Measurements from ENCODE around the gene VAPA. TPM values are rescaled to one million over a fixed set of nuclear protein-coding genes. Genes with fewer than 3 reads are reported as not detected.

VAPA gene
- total and polyA plus RNA-seq, 2 donors (not counting 3 experiments of a cell fraction or from before 2014, with no cell fraction given), result 105 to 163 TPM

GRCh38 chr18:9941103-9941502 is 27.3 kb downstream of the VAPA start:
- no peak for FAIRE-seq
- dilution Hi-C loops (cut with MboI; ENCODE audit: extremely low pct_ligation_motif_present, low sequenced_read_pairs), result no loop called here
- intact Hi-C loops (cut with micrococcal nuclease), result no loop called here

GRCh38 chr18:9941660-9942059 is 27.8 kb downstream of the VAPA start:
- ChIA-PET POLR2A (no interaction called here), CTCF (interaction anchor here (0.6 to 1.3 kb wide), 2 partner anchors 9 to 258 kb away, joined by 3 to 5 read pairs; no protein-coding TSS in a partner anchor)
- Histone ChIP-seq H3K27ac (ENCODE audit: insufficient read depth, low read depth, low read length) (no peak overlapping the region), H3K27me3 (ENCODE audit: control insufficient read depth in 2 of 2, insufficient read depth in 2 of 2, low read length in 2 of 2) (no peaks in the 10 kb centered on the region), H3K79me2 (ENCODE audit: control insufficient read depth, insufficient read depth, low read length) (peaks cover 58% of the 10 kb centered on the region), H3K36me3 (ENCODE audit: control insufficient read depth in 2 of 2, extremely low read depth in 1 of 2, insufficient read depth in 2 of 2, low read length in 2 of 2) (peaks cover 10 to 37% of the 10 kb centered on the region in 2 experiments), H3K4me2 (ENCODE audit: insufficient read depth, low read length) (no peak overlapping the region), H4K20me1 (replicated peaks; ENCODE audit: control insufficient read depth, extremely low read depth, insufficient read depth, low read length) (no peaks in the 10 kb centered on the region), H3K4me1 (ENCODE audit: control insufficient read depth, extremely low read depth, insufficient read depth, low read length) (no peaks in the 10 kb centered on the region), H3K4me3 (replicated peaks in 1 of 3; ENCODE audit: insufficient read depth in 1 of 3, low read depth in 1 of 3, low read length in 3 of 3) (no peak overlapping the region), H2AFZ (ENCODE audit: low read depth, low read length) (no peak overlapping the region), H3K9me1 (replicated peaks; ENCODE audit: control insufficient read depth, extremely low read depth, insufficient read depth, low read length) (no peaks in the 10 kb centered on the region), H3K9ac (replicated peaks; ENCODE audit: extremely low read depth, insufficient read depth, low read length) (no peak overlapping the region), H3K9me3 (replicated peaks; ENCODE audit: control insufficient read depth, insufficient read depth, low read length) (no peaks in the 10 kb centered on the region)
- BruUV-seq (replicated peaks), result no TSS peak
- FAIRE-seq, result no peak
- intact Hi-C loops (cut with micrococcal nuclease) (no loop called here), dilution Hi-C loops (cut with MboI; ENCODE audit: extremely low pct_ligation_motif_present, low sequenced_read_pairs) (no loop called here)
- no peak for TF ChIP-seq CTCF (IDR thresholded peaks at IDR 0.05; ENCODE audit: extremely low read depth in 1 of 2, insufficient read depth in 1 of 2, low read depth in 1 of 2, low read length in 2 of 2)
- no peak for TF ChIP-seq POLR2A (IDR thresholded peaks at IDR 0.05; ENCODE audit: low read depth, low read length)
- TF ChIP-seq MYC (IDR thresholded peaks at IDR 0.05; ENCODE audit: low read depth, low read length), result no peak
- no peak for TF ChIP-seq MAX (IDR thresholded peaks at IDR 0.05; ENCODE audit: insufficient read depth, insufficient read length)
- TF ChIP-seq EZH2 (IDR thresholded peaks at IDR 0.05; ENCODE audit: borderline replicate concordance, low read depth, low read length, severe bottlenecking), result no peak
- no peak for TF ChIP-seq JUN (IDR thresholded peaks at IDR 0.05; ENCODE audit: borderline replicate concordance, insufficient read depth, insufficient read length, low read depth)
- TF ChIP-seq GATA2 (IDR thresholded peaks at IDR 0.05; ENCODE audit: insufficient read depth, insufficient read length, low read depth, low read length), result no peak
- TF ChIP-seq POLR2AphosphoS5 (IDR thresholded peaks at IDR 0.05; ENCODE audit: insufficient read depth, low read depth, low read length), result no peak
- no peak for TF ChIP-seq FOS (IDR thresholded peaks at IDR 0.05; ENCODE audit: borderline replicate concordance, insufficient read depth, low read length)
- no peak for DNase-seq (ENCODE audit: low read depth, low spot score)

More at GRCh38 chr18:9941103-9941502, 27.3 kb downstream of the VAPA start:
- Histone ChIP-seq H3K9me1 (replicated peaks; ENCODE audit: control insufficient read depth, extremely low read depth, insufficient read depth, low read length) (no peaks in the 10 kb centered on the region), H3K27me3 (ENCODE audit: control insufficient read depth in 2 of 2, insufficient read depth in 2 of 2, low read length in 2 of 2) (no peaks in the 10 kb centered on the region), H3K4me3 (replicated peaks in 1 of 3; ENCODE audit: insufficient read depth in 1 of 3, low read depth in 1 of 3, low read length in 3 of 3) (no peak overlapping the region), H3K79me2 (ENCODE audit: control insufficient read depth, insufficient read depth, low read length) (peaks cover 63% of the 10 kb centered on the region), H3K9me3 (replicated peaks; ENCODE audit: control insufficient read depth, insufficient read depth, low read length) (no peaks in the 10 kb centered on the region), H3K4me1 (ENCODE audit: control insufficient read depth, extremely low read depth, insufficient read depth, low read length) (no peaks in the 10 kb centered on the region), H3K27ac (ENCODE audit: insufficient read depth, low read depth, low read length) (no peak overlapping the region), H3K4me2 (ENCODE audit: insufficient read depth, low read length) (no peak overlapping the region), H3K9ac (replicated peaks; ENCODE audit: extremely low read depth, insufficient read depth, low read length) (no peak overlapping the region), H2AFZ (ENCODE audit: low read depth, low read length) (no peak overlapping the region), H3K36me3 (ENCODE audit: control insufficient read depth in 2 of 2, extremely low read depth in 1 of 2, insufficient read depth in 2 of 2, low read length in 2 of 2) (peaks cover 14 to 42% of the 10 kb centered on the region in 2 experiments), H4K20me1 (replicated peaks; ENCODE audit: control insufficient read depth, extremely low read depth, insufficient read depth, low read length) (no peaks in the 10 kb centered on the region)
- no peak for DNase-seq (ENCODE audit: low read depth, low spot score)
- no TSS peak for BruUV-seq (replicated peaks)
- ChIA-PET CTCF (no interaction called here), POLR2A (no interaction called here)
- TF ChIP-seq JUN (IDR thresholded peaks at IDR 0.05; ENCODE audit: borderline replicate concordance, insufficient read depth, insufficient read length, low read depth) (no peak), POLR2A (IDR thresholded peaks at IDR 0.05; ENCODE audit: low read depth, low read length) (no peak), POLR2AphosphoS5 (IDR thresholded peaks at IDR 0.05; ENCODE audit: insufficient read depth, low read depth, low read length) (no peak), MYC (IDR thresholded peaks at IDR 0.05; ENCODE audit: low read depth, low read length) (no peak), MAX (IDR thresholded peaks at IDR 0.05; ENCODE audit: insufficient read depth, insufficient read length) (no peak), GATA2 (IDR thresholded peaks at IDR 0.05; ENCODE audit: insufficient read depth, insufficient read length, low read depth, low read length) (no peak)
